Measurements from ENCODE around the gene SPATC1L.

DNA sequence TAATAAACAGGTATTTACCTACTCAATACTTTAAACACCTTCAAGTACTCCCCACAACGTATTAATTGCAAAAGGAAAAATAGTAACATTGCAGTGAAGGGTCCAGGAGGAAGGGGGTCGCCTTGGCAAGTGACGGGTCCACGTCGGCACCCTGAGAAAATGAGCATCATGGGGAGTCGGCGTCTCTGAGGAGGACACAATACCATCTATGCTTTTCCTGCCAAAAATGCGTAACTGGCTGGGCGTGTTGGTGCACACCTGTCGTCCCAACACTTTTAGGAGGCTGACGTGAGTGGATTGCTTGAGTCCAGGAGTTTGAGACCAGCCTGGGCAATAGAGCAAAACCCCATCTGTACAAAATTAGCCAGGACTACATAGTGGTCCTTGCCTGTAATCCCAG, 36.2 kb downstream of the SPATC1L start:
- TF ChIP-seq, protein P1, sequence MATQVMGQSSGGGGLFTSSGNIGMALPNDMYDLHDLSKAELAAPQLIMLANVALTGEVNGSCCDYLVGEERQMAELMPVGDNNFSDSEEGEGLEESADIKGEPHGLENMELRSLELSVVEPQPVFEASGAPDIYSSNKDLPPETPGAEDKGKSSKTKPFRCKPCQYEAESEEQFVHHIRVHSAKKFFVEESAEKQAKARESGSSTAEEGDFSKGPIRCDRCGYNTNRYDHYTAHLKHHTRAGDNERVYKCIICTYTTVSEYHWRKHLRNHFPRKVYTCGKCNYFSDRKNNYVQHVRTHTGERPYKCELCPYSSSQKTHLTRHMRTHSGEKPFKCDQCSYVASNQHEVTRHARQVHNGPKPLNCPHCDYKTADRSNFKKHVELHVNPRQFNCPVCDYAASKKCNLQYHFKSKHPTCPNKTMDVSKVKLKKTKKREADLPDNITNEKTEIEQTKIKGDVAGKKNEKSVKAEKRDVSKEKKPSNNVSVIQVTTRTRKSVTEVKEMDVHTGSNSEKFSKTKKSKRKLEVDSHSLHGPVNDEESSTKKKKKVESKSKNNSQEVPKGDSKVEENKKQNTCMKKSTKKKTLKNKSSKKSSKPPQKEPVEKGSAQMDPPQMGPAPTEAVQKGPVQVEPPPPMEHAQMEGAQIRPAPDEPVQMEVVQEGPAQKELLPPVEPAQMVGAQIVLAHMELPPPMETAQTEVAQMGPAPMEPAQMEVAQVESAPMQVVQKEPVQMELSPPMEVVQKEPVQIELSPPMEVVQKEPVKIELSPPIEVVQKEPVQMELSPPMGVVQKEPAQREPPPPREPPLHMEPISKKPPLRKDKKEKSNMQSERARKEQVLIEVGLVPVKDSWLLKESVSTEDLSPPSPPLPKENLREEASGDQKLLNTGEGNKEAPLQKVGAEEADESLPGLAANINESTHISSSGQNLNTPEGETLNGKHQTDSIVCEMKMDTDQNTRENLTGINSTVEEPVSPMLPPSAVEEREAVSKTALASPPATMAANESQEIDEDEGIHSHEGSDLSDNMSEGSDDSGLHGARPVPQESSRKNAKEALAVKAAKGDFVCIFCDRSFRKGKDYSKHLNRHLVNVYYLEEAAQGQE (IDR thresholded peaks at IDR 0.05; ENCODE audit: insufficient read depth in 1 of 2, low read depth in 2 of 2, low read length in 2 of 2) = no peak
- TF ChIP-seq POLR2AphosphoS5 (IDR thresholded peaks at IDR 0.05; ENCODE audit: low read depth, low read length) = no peak
